C4-2B (cell line): ENCODE data around the gene HTR6.

Source experiments
- H3K27ac ChIP-seq: fragments of 450-650 bp; 2 replicates; pipeline ENCODE4 v1.5.1; 2017
- ZFX ChIP-seq: fragments of 450-650 bp; IDR thresholded peaks from 2 replicates; pipeline ENCODE4 v1.6.1; 2017
- TF ChIP-seq, protein P1 (sequence below): fragments of 450-650 bp; conservative IDR thresholded peaks from 2 replicates; pipeline ENCODE4 v1.5.1; 2017; ENCODE audit warnings: mild to moderate bottlenecking

The HTR6 gene

GRCh38 chr1:19639999-19640362 is 24.7 kb upstream of the HTR6 start:
- TF ChIP-seq, protein P1, sequence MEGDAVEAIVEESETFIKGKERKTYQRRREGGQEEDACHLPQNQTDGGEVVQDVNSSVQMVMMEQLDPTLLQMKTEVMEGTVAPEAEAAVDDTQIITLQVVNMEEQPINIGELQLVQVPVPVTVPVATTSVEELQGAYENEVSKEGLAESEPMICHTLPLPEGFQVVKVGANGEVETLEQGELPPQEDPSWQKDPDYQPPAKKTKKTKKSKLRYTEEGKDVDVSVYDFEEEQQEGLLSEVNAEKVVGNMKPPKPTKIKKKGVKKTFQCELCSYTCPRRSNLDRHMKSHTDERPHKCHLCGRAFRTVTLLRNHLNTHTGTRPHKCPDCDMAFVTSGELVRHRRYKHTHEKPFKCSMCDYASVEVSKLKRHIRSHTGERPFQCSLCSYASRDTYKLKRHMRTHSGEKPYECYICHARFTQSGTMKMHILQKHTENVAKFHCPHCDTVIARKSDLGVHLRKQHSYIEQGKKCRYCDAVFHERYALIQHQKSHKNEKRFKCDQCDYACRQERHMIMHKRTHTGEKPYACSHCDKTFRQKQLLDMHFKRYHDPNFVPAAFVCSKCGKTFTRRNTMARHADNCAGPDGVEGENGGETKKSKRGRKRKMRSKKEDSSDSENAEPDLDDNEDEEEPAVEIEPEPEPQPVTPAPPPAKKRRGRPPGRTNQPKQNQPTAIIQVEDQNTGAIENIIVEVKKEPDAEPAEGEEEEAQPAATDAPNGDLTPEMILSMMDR, result no peak
- no peak for TF ChIP-seq ZFX
- H3K27ac ChIP-seq, result no peak overlapping the region

GRCh38 chr1:19640363-19641316 is 24.0 kb upstream of the HTR6 start:
- TF ChIP-seq, protein P1, result no peak
- no peak for TF ChIP-seq ZFX
- H3K27ac ChIP-seq, result no peak overlapping the region

- no peak for TF ChIP-seq ZFX
- TF ChIP-seq, protein P1, result no peak
- H3K27ac ChIP-seq, result no peak overlapping the region
Observed at GRCh38 chr1:19643121-19643520, 21.6 kb upstream of the HTR6 start.

DNA sequence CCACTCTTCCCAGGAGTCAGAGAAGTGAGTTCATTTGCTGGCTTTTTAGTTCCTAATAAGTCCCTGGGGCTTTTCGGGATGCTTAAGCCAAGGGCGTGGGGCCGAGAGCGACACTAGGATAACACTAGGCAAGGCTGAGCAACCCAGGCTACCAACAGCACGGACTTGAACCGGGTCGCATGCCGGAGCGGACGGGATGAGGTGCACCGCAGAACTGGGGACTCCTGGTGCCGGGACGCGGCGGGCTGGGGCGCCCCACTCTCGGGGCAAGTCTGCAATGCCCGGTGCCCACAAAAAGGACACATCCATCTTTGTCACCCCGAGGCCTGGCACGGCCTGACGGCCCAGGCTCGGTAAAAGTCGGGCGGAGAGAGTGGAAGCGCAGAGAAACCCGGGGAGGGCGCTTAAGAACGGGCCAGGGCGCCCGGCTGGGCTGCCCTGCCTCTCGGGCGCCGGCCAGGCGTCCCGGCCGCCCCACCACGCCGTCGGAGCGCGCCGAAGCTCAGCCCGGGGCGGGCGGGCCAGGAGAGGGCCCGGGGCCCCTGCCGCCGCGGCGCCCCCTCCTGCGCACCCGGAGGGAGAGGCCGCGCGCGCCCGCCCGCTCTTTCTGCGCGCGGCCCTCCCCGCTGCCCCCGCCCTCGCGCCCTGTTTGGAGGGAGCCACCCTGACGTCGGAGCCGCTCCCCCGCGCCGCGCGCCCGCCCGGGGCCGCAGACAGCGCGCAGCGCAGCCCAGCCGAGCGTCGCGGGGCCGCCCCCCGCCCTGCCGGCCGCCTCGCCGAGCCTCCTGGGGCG is 20.9 kb upstream of the HTR6 start, which contains the start of gene NBL1:
Gene NBL1 (plus strand): TSS at position 710 of the 793 bp plus-strand sequence. CDS start 10,720 bp downstream, outside the sequence.
- H3K27ac ChIP-seq, result no peak within 1 kb of the TSS
- TF ChIP-seq ZFX, result no peak
- TF ChIP-seq, protein P1, result no peak

DNA sequence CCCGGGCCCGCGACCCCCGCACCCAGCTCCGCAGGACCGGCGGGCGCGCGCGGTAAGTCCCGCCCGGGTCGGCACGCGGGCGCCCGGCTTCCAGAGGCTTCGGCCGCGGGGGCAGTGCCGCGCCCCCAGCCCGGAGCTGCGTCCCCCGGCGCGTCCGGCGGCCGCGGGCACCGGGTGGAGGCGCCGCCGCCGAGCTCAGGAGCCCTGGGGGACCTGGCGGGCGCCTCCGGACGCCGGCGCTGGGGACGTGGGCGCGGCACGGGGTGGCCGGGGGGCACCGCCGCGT is 20.3 kb upstream of the HTR6 start:
- H3K27ac ChIP-seq, result no peak overlapping the region
- no peak for TF ChIP-seq ZFX
- TF ChIP-seq, protein P1, result no peak

DNA sequence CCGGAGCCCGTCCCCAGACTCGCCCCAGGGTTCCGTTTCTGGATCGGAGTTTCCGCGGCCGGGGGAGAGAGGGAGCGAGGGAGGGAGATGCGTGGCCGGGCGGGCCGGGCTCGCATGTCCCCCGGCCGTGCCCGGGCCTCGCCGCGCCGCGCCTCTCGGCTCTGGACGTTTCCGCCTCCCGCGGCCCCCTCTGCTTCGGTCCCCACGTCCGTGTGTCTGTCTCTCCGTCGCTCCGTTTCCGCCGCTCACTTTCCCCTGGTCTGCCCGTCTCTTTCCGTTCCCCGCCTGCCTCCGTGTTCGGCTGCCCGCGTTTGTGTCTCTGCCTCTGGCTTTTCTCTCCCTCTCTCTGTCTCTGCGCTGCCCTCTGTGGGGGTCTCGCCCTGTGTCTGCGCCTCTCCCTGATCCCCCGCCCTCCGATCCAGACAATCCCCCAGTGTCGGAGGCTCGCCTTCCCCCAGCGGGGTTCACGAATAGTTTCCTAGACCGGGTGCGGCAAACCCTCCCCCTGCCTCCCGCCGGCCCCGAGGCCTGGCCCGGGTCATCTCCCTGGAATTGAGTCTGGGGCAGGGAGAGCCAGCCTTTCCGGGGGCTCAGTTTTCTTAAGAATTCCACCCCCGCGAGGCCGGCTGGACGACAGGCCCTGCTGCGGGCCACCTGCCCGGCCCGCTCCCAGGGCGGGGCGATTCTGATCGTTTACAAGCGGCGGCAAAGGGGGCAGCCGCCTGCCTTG is 19.8 kb upstream of the HTR6 start:
- TF ChIP-seq, protein P1, result no peak
- no peak for TF ChIP-seq ZFX
- no peak overlapping the region for H3K27ac ChIP-seq
